GM08714 (cell line): ENCODE data around the gene GLT1D1.
"Not testable (repeated sequence)": the region's sequence is repeated elsewhere in the genome, so short reads cannot be mapped to it uniquely, and the experiment has no call there.

Experiments
- H3K4me3 ChIP-seq: fragments of 200-500 bp; sonication (Bioruptor generic); 2 replicates; pipeline ENCODE4 v1.5.1; 2014; ENCODE audit warnings: mild to moderate bottlenecking, low read length, inconsistent platforms
- ZNF274 ChIP-seq: IDR thresholded peaks from 2 replicates; pipeline ENCODE4 v1.6.1; 2012; ENCODE audit warnings: mild to moderate bottlenecking, low read depth, low read length

The GLT1D1 gene

GRCh38 chr12:128830505-128830893 lies 22.8 kb upstream of the GLT1D1 start:
- TF ChIP-seq ZNF274 = no peak
- no peak overlapping the region for H3K4me3 ChIP-seq

- no peak for TF ChIP-seq ZNF274
- H3K4me3 ChIP-seq = no peak overlapping the region
Measured at GRCh38 chr12:128833418-128833817, 19.9 kb upstream of the GLT1D1 start.

GRCh38 chr12:128839885-128840284 lies 13.4 kb upstream of the GLT1D1 start:
- H3K4me3 ChIP-seq = not testable (repeated sequence)

- H3K4me3 ChIP-seq = peak overlapping the region; percentile 65; the same call in 1 of the 2 replicates
- TF ChIP-seq ZNF274 = no peak
Measured at GRCh38 chr12:128840862-128841468, 12.3 kb upstream of the GLT1D1 start.

GRCh38 chr12:128842579-128842978 lies 10.7 kb upstream of the GLT1D1 start:
- TF ChIP-seq ZNF274 = no peak
- H3K4me3 ChIP-seq = no peak overlapping the region

- TF ChIP-seq ZNF274 = no peak
- no peak overlapping the region for H3K4me3 ChIP-seq
Measured at GRCh38 chr12:128843538-128843937, 9.7 kb upstream of the GLT1D1 start.

- H3K4me3 ChIP-seq = no peak overlapping the region
- no peak for TF ChIP-seq ZNF274
Measured at GRCh38 chr12:128844031-128844635, 9.1 kb upstream of the GLT1D1 start.

GRCh38 chr12:128846671-128847070 lies 6.6 kb upstream of the GLT1D1 start:
- H3K4me3 ChIP-seq = not testable (repeated sequence)

GRCh38 chr12:128848371-128848770 lies 4.9 kb upstream of the GLT1D1 start:
- TF ChIP-seq ZNF274 = no peak
- no peak overlapping the region for H3K4me3 ChIP-seq

- H3K4me3 ChIP-seq = not testable (repeated sequence)
Measured at GRCh38 chr12:128849806-128850205, 3.5 kb upstream of the GLT1D1 start.

GRCh38 chr12:128850400-128850799 lies 2.9 kb upstream of the GLT1D1 start:
- no peak for TF ChIP-seq ZNF274
- H3K4me3 ChIP-seq = no peak overlapping the region

GRCh38 chr12:128851429-128851828 lies 1.8 kb upstream of the GLT1D1 start:
- not testable (repeated sequence) for H3K4me3 ChIP-seq

- no peak for TF ChIP-seq ZNF274
- H3K4me3 ChIP-seq = no peak overlapping the region
Measured at GRCh38 chr12:128852026-128852698, 1.1 kb upstream of the GLT1D1 start.

GRCh38 chr12:128853600-128854197 lies 421 bp downstream of the GLT1D1 start:
- no peak for TF ChIP-seq ZNF274
- H3K4me3 ChIP-seq = peak overlapping the region; percentile 76; the same call in 1 of the 2 replicates

- TF ChIP-seq ZNF274 = no peak
- H3K4me3 ChIP-seq = no peak overlapping the region
Measured at GRCh38 chr12:128856035-128856790, 2.9 kb downstream of the GLT1D1 start.

GRCh38 chr12:128856791-128857078 lies 3.5 kb downstream of the GLT1D1 start:
- H3K4me3 ChIP-seq = no peak overlapping the region
- TF ChIP-seq ZNF274 = no peak
